Measurements from ENCODE around the gene LTC4S.
"Not testable (repeated sequence)": the region's sequence is repeated elsewhere in the genome, so short reads cannot be mapped to it uniquely, and the experiment has no call there.

Gene LTC4S

DNA sequence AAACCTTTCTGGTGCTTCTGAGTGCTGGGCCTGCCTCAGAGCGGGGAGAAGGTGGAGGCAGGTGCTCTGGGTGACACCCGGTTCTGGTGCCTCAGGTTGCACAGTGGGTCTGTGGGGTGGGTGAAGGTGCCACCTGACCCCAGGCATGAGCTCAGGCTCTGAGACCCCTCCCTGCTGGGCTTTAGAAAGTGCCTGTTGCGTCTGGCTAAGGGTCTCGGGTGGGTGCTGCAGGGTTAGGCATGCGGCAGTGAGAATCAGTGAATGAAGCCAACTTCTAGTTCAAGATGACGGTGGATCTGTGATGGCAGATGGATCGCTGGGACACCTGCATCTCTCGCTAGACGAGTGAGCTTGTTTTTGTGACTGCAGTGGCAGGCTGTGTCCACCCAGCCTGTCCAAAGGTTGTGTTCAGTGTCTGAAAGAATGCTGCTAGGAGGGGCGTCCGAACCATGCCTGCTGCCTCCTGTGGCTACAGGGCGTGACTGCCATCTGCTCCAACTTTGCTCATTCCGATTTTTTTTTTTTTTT, 31.9 kb downstream of the LTC4S start:
- DNase-seq (ENCODE audit: low read depth): peak; percentile 20

DNA sequence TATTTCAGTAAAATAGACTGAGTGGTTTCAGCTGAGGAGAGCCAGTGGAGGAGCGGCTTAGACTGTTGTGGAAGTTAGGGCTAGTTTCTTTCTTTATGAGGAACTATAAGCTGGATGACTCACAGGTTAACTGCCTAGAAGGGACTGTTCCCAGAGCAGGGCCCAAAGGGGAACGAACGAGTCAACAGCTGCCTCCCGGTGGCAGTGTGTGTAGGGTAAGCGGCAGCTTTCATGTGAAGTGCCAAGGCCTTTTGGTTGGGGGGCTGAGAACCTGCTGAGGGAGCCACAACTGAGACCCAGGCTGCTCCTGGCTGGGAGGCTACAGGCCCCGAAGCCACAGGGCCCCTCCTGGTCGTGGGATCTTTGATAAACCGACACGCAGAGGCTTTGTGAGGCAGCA, 33.9 kb downstream of the LTC4S start:
- DNase-seq (ENCODE audit: low read depth): peak; percentile 78

DNA sequence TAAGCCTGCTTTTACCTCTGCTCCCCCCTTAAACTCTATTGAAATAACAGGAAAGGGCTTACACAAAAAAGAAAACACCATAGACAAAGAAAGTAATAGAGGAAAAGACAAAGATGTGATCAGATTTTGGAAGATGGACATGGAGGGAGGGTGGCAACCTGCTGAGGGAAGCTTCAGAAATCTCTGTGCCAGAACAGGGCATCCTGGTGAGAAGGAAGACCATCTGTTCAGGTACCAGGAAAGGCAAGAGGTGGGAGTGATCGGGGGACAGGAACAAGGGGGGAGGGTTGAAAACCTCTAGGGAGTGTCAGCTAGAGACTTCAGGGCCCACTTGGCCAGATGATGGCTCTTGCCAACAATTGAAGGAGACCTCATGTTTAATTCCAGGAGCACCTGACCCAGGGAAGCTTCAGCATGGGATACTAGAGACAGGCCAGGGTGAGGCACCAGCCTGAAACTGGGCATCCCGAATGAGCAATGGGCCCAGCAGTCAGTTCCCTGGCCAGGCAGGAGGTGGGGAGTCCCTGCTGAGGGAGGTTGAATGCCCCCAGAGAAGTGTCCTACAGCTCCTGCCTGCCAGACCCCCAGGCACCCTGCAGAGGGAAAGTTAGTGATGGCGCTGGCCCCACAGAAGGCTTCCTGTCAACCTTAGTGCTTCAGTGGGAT, 35.1 kb downstream of the LTC4S start:
- DNase-seq (ENCODE audit: low read depth): no peak

GRCh38 chr5:179829732-179830435, 36.1 kb downstream of the LTC4S start:
- DNase-seq (ENCODE audit: low read depth): no peak

GRCh38 chr5:179830818-179831468, 37.2 kb downstream of the LTC4S start:
- no peak for DNase-seq (ENCODE audit: low read depth)

GRCh38 chr5:179832039-179832745, 38.4 kb downstream of the LTC4S start:
- no peak for DNase-seq (ENCODE audit: low read depth)

GRCh38 chr5:179833056-179833708, 39.4 kb downstream of the LTC4S start:
- DNase-seq (ENCODE audit: low read depth): no peak

GRCh38 chr5:179833709-179834070, 39.9 kb downstream of the LTC4S start:
- DNase-seq (ENCODE audit: low read depth): no peak

DNA sequence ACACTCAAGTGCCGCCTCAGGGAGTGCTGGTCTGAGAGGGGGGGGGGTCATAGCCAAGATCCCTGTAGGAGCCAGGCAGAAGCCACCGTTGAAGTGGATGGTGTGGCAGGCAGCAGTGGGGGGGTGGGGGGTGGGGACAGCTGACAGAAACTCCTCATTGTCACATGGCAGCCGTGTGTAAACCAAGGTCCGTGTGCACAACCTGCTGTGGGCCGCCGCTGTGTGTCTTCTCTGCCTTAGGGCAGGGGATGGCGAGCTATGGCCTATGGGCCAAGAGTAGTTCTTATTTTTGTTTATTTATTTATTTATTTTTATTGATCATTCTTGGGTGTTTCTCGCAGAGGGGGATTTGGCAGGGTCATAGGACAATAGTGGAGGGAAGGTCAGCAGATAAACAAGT, 40.3 kb downstream of the LTC4S start:
- no peak for DNase-seq (ENCODE audit: low read depth)

GRCh38 chr5:179834871-179835270, 41.1 kb downstream of the LTC4S start:
- DNase-seq (ENCODE audit: low read depth): not testable (repeated sequence)

- peak; percentile 43 for DNase-seq (ENCODE audit: low read depth)
Observed at GRCh38 chr5:179836225-179837019, 42.6 kb downstream of the LTC4S start.

DNA sequence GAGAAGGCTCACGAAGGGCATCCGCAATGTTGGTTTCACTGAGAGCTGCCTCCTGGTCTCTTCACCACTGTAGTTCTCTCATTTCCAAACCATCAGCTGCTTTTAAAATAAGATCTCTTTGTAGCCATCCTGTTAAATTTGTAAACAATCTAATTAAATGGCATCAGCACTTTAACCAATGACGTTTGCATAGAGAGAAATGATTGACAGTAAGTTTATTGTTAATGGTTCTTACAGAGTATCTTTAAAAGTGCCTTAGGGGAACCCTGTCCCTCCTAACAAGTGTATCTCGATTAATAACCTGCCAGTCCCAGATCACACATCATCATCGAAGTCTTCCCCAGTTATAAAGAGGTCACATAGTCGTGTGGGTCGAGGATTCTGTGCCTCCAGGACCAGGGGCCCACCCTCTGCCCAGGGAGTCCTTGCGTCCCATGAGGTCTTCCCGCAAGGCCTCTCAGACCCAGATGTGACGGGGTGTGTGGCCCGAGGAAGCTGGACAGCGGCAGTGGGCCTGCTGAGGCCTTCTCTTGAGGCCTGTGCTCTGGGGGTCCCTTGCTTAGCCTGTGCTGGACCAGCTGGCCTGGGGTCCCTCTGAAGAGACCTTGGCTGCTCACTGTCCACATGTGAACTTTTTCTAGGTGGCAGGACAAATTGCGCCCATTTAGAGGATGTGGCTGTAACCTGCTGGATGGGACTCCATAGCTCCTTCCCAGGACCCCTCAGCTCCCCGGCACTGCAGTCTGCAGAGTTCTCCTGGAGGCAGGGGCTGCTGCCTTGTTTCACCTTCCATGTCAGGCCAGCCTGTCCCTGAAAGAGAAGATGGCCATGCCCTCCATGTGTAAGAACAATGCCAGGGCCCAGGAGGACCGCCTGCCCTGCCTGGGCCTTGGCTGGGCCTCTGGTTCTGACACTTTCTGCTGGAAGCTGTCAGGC, 43.6 kb downstream of the LTC4S start:
- DNase-seq (ENCODE audit: low read depth): no peak

- no peak for DNase-seq (ENCODE audit: low read depth)
Observed at GRCh38 chr5:179839328-179840256, 45.8 kb downstream of the LTC4S start.

DNA sequence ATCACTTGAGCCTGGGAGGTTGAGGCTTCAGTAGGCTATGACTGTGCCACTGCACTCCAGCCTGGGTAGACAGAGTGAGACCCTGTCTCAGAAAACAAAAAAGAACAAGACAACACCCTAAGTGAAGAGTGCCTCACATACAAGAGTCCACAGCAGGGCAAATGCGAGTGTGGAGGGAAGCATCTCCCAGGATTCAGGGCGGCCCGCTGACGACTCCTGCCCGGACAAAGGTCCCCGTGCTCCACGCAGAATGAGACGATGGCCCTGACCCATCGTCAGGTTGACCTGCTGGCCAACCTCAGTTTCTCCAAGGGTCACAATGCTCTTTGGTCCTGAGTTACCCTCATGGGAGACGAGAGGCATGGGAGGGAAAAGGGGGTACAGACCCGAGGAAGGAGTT, 46.5 kb downstream of the LTC4S start:
- DNase-seq (ENCODE audit: low read depth): no peak

GRCh38 chr5:179840766-179841165, 47.0 kb downstream of the LTC4S start:
- DNase-seq (ENCODE audit: low read depth): no peak

DNA sequence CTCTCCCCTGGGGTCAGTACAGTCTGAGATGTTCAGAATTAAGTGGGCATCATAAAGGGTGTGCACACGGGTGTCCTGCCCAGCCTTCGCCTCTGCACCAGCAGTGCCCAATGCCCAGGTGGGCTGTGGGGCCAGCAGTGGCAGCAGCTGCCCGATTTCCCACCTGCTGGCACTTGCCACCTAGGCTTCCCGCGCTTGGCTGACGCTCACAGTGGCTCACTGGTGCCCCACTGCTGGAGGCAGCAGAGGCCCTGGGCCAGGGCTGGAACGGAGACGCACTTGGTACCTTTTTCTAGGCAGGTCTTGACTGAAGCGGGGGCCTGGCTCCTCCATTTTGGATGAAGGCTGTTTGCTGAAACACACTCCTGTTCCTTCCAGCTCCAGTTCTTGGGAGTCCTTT, 47.8 kb downstream of the LTC4S start:
- DNase-seq (ENCODE audit: low read depth): no peak

Data from EH (cell line).